ENCODE results near the gene PCSK7.
"Not testable (repeated sequence)": the region's sequence is repeated elsewhere in the genome, so short reads cannot be mapped to it uniquely, and the experiment has no call there.

The PCSK7 gene

GRCh38 chr11:117219455-117219854 lies 12.4 kb downstream of the PCSK7 start:
- in situ Hi-C loops (cut with MboI; ENCODE audit: low pct_unique_long_range_greater_than_20kb, low sequenced_read_pairs): no loop called here
- no peak for DNase-seq

GRCh38 chr11:117219001-117219400 lies 12.9 kb downstream of the PCSK7 start:
- no peak for DNase-seq
- in situ Hi-C loops (cut with MboI; ENCODE audit: low pct_unique_long_range_greater_than_20kb, low sequenced_read_pairs): no loop called here

GRCh38 chr11:117218133-117218915 lies 13.5 kb downstream of the PCSK7 start:
- in situ Hi-C loops (cut with MboI; ENCODE audit: low pct_unique_long_range_greater_than_20kb, low sequenced_read_pairs): no loop called here
- no peak for DNase-seq

GRCh38 chr11:117217141-117218084 lies 14.5 kb downstream of the PCSK7 start:
- DNase-seq: no peak
- in situ Hi-C loops (cut with MboI; ENCODE audit: low pct_unique_long_range_greater_than_20kb, low sequenced_read_pairs): no loop called here

GRCh38 chr11:117214404-117215110 lies 17.3 kb downstream of the PCSK7 start:
- in situ Hi-C loops (cut with MboI; ENCODE audit: low pct_unique_long_range_greater_than_20kb, low sequenced_read_pairs): no loop called here
- DNase-seq: no peak

- in situ Hi-C loops (cut with MboI; ENCODE audit: low pct_unique_long_range_greater_than_20kb, low sequenced_read_pairs): no loop called here
- no peak for DNase-seq
These were observed 19.0 kb downstream of the PCSK7 start for GRCh38 chr11:117212697-117213355.

GRCh38 chr11:117210620-117211019 lies 21.3 kb downstream of the PCSK7 start:
- in situ Hi-C loops (cut with MboI; ENCODE audit: low pct_unique_long_range_greater_than_20kb, low sequenced_read_pairs): no loop called here
- no peak for DNase-seq

GRCh38 chr11:117209351-117210125 lies 22.3 kb downstream of the PCSK7 start:
- DNase-seq: not testable (repeated sequence)
- in situ Hi-C loops (cut with MboI; ENCODE audit: low pct_unique_long_range_greater_than_20kb, low sequenced_read_pairs): loop anchor here (5.0 kb wide), 1 partner anchor 77 kb away; no protein-coding TSS in a partner anchor

- in situ Hi-C loops (cut with MboI; ENCODE audit: low pct_unique_long_range_greater_than_20kb, low sequenced_read_pairs): loop anchor here (5.0 kb wide), 1 partner anchor 76 kb away; no protein-coding TSS in a partner anchor
- not testable (repeated sequence) for DNase-seq
These were observed 23.2 kb downstream of the PCSK7 start for GRCh38 chr11:117208710-117209109.

- in situ Hi-C loops (cut with MboI; ENCODE audit: low pct_unique_long_range_greater_than_20kb, low sequenced_read_pairs): loop anchor here (5.0 kb wide), 1 partner anchor 75 kb away; no protein-coding TSS in a partner anchor
- DNase-seq: not testable (repeated sequence)
These were observed 24.4 kb downstream of the PCSK7 start for GRCh38 chr11:117207481-117207880.

GRCh38 chr11:117206859-117207258 lies 25.0 kb downstream of the PCSK7 start:
- in situ Hi-C loops (cut with MboI; ENCODE audit: low pct_unique_long_range_greater_than_20kb, low sequenced_read_pairs): loop anchor here (5.0 kb wide), 1 partner anchor 75 kb away; no protein-coding TSS in a partner anchor
- not testable (repeated sequence) for DNase-seq

GRCh38 chr11:117206111-117206510 lies 25.8 kb downstream of the PCSK7 start:
- in situ Hi-C loops (cut with MboI; ENCODE audit: low pct_unique_long_range_greater_than_20kb, low sequenced_read_pairs): loop anchor here (5.0 kb wide), 1 partner anchor 74 kb away; no protein-coding TSS in a partner anchor
- DNase-seq: not testable (repeated sequence)

- in situ Hi-C loops (cut with MboI; ENCODE audit: low pct_unique_long_range_greater_than_20kb, low sequenced_read_pairs): loop anchor here (5.0 kb wide), 1 partner anchor 73 kb away; no protein-coding TSS in a partner anchor
These were observed 26.6 kb downstream of the PCSK7 start for GRCh38 chr11:117205211-117205818.

GRCh38 chr11:117204283-117205080 lies 27.4 kb downstream of the PCSK7 start:
- DNase-seq: no peak
- in situ Hi-C loops (cut with MboI; ENCODE audit: low pct_unique_long_range_greater_than_20kb, low sequenced_read_pairs): loop anchor here (5.0 kb wide), 1 partner anchor 72 kb away; no protein-coding TSS in a partner anchor

More at GRCh38 chr11:117205211-117205818, 26.6 kb downstream of the PCSK7 start:
- DNase-seq: no peak

- in situ Hi-C loops (cut with MboI; ENCODE audit: low pct_unique_long_range_greater_than_20kb, low sequenced_read_pairs): no loop called here
- DNase-seq: no peak
These were observed 28.8 kb downstream of the PCSK7 start for GRCh38 chr11:117203069-117203407.

- DNase-seq: no peak
- in situ Hi-C loops (cut with MboI; ENCODE audit: low pct_unique_long_range_greater_than_20kb, low sequenced_read_pairs): no loop called here
These were observed 29.3 kb downstream of the PCSK7 start for GRCh38 chr11:117202386-117203068.

All from KBM-7 (cell line).